Kidney epithelial cell (primary cell): ENCODE results near the gene FCSK. TPM values are rescaled to one million over a fixed set of nuclear protein-coding genes. Genes with fewer than 3 reads are reported as not detected.

ENCODE experiments used
- DNase-seq: peaks from one replicate; pipeline ENCODE4 v3.0.0-alpha.2; 2010; ENCODE audit warnings: low read depth
- H3K27me3 ChIP-seq: 2 replicates; pipeline ENCODE4 v1.6.0; 2011; ENCODE audit warnings: low read length; ENCODE audit not compliant: control insufficient read depth, insufficient read depth
- H3K36me3 ChIP-seq: 2 replicates; pipeline ENCODE4 v1.5.1; 2011; ENCODE audit warnings: low read length; ENCODE audit not compliant: control insufficient read depth, insufficient read depth
- H3K4me3 ChIP-seq: 2 replicates; pipeline ENCODE4 v1.5.1; 2011; ENCODE audit warnings: low read depth, mild to moderate bottlenecking, control low read depth, low read length
- CTCF ChIP-seq: IDR thresholded peaks from 2 replicates; pipeline ENCODE4 v1.5.1; 2011; ENCODE audit warnings: mild to moderate bottlenecking, moderate library complexity, low read length, control low read depth, inconsistent platforms; ENCODE audit not compliant: insufficient read depth, poor library complexity, severe bottlenecking
- total RNA-seq: library from RNA; depleted of rRNA; stranded (reverse); fragments of >200 nt; gene quantifications from 2 replicates; pipeline ENCODE4 v1.2.3, GENCODE V29; 2015

The FCSK gene
- total RNA-seq, 1 donor from 2014 or later, result 19.9 TPM

- DNase-seq, result no peak
- H3K4me3 ChIP-seq, result no peak overlapping the region
- H3K36me3 ChIP-seq, result peaks cover 2% of the 10 kb centered on the region
- no peak for TF ChIP-seq CTCF
- no peaks in the 10 kb centered on the region for H3K27me3 ChIP-seq
These were observed 20.1 kb downstream of the FCSK start for GRCh38 chr16:70474320-70475053.

DNA sequence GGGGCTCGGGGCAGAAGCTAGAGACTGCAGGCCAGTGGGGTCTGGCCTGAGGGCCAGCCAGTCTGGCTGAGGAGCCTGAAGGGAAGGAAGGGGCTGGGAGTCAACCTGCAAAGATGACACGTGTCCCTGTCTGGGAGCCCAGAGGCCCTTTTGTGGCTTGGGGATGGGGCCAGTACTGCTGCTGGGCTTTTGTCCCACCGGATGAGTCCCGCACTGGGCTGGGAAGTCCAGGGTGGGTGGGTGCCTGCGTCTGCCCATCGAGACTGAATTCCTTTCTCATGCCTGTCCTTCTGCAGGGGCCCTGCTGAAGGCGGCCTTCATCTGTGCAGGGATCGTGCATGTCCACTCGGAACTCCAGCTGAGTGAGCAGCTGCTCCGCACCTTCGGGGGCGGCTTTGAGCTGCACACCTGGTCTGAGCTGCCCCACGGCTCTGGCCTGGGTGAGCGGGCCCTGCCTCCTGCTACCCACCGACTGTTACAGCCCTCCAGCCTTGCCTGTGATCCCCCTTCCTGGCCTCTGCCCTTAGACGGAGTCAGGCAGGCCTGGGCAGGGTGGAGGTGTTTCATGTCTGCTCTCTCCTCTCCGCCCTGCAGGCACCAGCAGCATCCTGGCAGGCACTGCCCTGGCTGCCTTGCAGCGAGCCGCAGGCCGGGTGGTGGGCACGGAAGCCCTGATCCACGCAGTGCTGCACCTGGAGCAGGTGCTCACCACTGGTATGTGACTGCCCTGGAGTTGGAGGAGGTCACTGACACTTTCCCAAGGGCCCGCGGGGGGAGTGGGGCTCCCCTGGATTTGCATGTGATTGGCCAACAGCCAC lies 20.9 kb downstream of the FCSK start:
- no peak for TF ChIP-seq CTCF
- no peak for DNase-seq
- H3K4me3 ChIP-seq, result no peak overlapping the region
- peaks cover 5% of the 10 kb centered on the region for H3K36me3 ChIP-seq
- no peaks in the 10 kb centered on the region for H3K27me3 ChIP-seq

GRCh38 chr16:70476272-70477020 lies 22.1 kb downstream of the FCSK start:
- Histone ChIP-seq H3K4me3 (no peak overlapping the region), H3K27me3 (no peaks in the 10 kb centered on the region), H3K36me3 (peaks cover 8% of the 10 kb centered on the region)
- TF ChIP-seq CTCF, result no peak
- DNase-seq, result peak; percentile 67

- TF ChIP-seq CTCF, result no peak
- Histone ChIP-seq H3K4me3 (no peak overlapping the region), H3K36me3 (peaks cover 11% of the 10 kb centered on the region)
These were observed 23.8 kb downstream of the FCSK start for GRCh38 chr16:70478169-70478568.

DNA sequence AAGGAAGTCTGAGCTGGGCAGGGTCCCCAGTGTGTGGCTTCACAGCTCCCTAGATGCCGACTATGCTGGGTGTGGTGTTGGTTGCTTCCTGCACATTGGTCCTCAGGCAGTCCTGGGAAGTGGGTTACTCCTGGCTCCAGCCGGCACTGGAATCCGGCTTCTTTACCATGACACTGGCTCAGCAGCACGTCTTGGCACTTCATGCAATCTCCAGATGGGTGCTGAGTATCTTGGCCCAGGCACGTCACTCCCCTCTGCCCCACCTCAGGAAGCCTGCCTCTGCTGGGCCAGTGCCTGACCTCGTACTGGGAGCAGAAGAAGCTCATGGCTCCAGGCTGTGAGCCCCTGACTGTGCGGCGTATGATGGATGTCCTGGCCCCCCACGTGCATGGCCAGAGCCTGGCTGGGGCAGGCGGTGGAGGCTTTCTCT lies 24.5 kb downstream of the FCSK start:
- TF ChIP-seq CTCF, result no peak
- Histone ChIP-seq H3K4me3 (no peak overlapping the region), H3K27me3 (no peaks in the 10 kb centered on the region), H3K36me3 (peaks cover 13% of the 10 kb centered on the region)
- DNase-seq, result no peak

More at GRCh38 chr16:70478169-70478568, 23.8 kb downstream of the FCSK start:
- no peak for DNase-seq
- H3K27me3 ChIP-seq, result no peaks in the 10 kb centered on the region
